GM12878 (cell line): Measurements from ENCODE around the gene C19orf73. TPM values are rescaled to one million over a fixed set of nuclear protein-coding genes. Genes with fewer than 3 reads are reported as not detected.

Experiments used
- BHLHE40 ChIP-seq, 2 experiments: fragments of 450-650 bp in 1 of 2; IDR thresholded peaks; 2 replicates each; pipeline ENCODE4 v1.6.1; 2011 to 2017; ENCODE audit warnings: low read depth in 2 of 2, borderline replicate concordance in 1 of 2, improper control_type of control experiment in 1 of 2, low read length in 1 of 2, mild to moderate bottlenecking in 1 of 2
- FOXK2 ChIP-seq: fragments of 450-650 bp; IDR thresholded peaks from 2 replicates; pipeline ENCODE4 v1.6.1; 2017; ENCODE audit warnings: mild to moderate bottlenecking, moderate library complexity
- KLF5 ChIP-seq: fragments of 450-650 bp; IDR thresholded peaks from 2 replicates; pipeline ENCODE4 v1.6.1; 2014; ENCODE audit warnings: mild to moderate bottlenecking; ENCODE audit not compliant: partially characterized antibody
- MEF2B ChIP-seq: fragments of 450-650 bp; IDR thresholded peaks from 2 replicates; pipeline ENCODE4 v1.6.1; 2018; ENCODE audit warnings: mild to moderate bottlenecking, moderate library complexity; ENCODE audit not compliant: partially characterized antibody, poor library complexity, severe bottlenecking
- WRNIP1 ChIP-seq: IDR thresholded peaks from 2 replicates; pipeline ENCODE4 v1.6.1; 2011; ENCODE audit warnings: low read depth, low read length, improper control_type of control experiment, borderline replicate concordance
- polyA plus RNA-seq, 11 experiments: library from polyadenylated mRNA; depleted of rRNA in 4 of 11; unstranded in 6 of 11; stranded (reverse) in 5 of 11; fragments of >200 nt; fragmentation: Nextera tagmentation in 4 of 11; fragmentation: Illumina TruSeq in 1 of 11; extraction: Ambion mirVana in 4 of 11; extraction: Trizol in 1 of 11; gene quantifications; 1 replicate in 1 of 11; 2 replicates in 10 of 11; pipeline versions ENCODE4 v1.2.1 to v1.2.3, GENCODE V29; 2011 to 2016; ENCODE audit warnings: inconsistent platforms in 2 of 11, missing spikeins in 2 of 11, low read depth in 1 of 11
- total RNA-seq, 4 experiments: library from RNA; depleted of rRNA in 3 of 4; stranded (reverse); fragments of >200 nt in 3 of 4; fragmentation: Illumina TruSeq in 1 of 4; extraction: Trizol in 1 of 4; gene quantifications; 2 replicates each; pipeline versions ENCODE4 v1.2.1 to v1.2.3, GENCODE V29; 2013 to 2021
- TF ChIP-seq, protein P1 (sequence below): fragments of 450-650 bp; IDR thresholded peaks from 2 replicates; pipeline ENCODE4 v1.6.1; 2017; ENCODE audit warnings: low read depth, mild to moderate bottlenecking, moderate library complexity
- TF ChIP-seq, protein P2 (sequence below): fragments of 450-650 bp; formaldehyde crosslinking; IDR thresholded peaks from 2 replicates; pipeline ENCODE4 v1.4.0; 2020; ENCODE audit warnings: mild to moderate bottlenecking, moderate library complexity

The C19orf73 gene
- total and polyA plus RNA-seq, 10 of the 15 experiments (the other 5 are each of a cell fraction or from before 2014, with no cell fraction given) = 0.20 to 2.0 (median 0.80) TPM

- TF ChIP-seq, protein P1, sequence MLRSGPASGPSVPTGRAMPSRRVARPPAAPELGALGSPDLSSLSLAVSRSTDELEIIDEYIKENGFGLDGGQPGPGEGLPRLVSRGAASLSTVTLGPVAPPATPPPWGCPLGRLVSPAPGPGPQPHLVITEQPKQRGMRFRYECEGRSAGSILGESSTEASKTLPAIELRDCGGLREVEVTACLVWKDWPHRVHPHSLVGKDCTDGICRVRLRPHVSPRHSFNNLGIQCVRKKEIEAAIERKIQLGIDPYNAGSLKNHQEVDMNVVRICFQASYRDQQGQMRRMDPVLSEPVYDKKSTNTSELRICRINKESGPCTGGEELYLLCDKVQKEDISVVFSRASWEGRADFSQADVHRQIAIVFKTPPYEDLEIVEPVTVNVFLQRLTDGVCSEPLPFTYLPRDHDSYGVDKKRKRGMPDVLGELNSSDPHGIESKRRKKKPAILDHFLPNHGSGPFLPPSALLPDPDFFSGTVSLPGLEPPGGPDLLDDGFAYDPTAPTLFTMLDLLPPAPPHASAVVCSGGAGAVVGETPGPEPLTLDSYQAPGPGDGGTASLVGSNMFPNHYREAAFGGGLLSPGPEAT = peak; percentile 95
- TF ChIP-seq WRNIP1 = no peak
- peak; percentile 41 for TF ChIP-seq MEF2B
- TF ChIP-seq, protein P2, sequence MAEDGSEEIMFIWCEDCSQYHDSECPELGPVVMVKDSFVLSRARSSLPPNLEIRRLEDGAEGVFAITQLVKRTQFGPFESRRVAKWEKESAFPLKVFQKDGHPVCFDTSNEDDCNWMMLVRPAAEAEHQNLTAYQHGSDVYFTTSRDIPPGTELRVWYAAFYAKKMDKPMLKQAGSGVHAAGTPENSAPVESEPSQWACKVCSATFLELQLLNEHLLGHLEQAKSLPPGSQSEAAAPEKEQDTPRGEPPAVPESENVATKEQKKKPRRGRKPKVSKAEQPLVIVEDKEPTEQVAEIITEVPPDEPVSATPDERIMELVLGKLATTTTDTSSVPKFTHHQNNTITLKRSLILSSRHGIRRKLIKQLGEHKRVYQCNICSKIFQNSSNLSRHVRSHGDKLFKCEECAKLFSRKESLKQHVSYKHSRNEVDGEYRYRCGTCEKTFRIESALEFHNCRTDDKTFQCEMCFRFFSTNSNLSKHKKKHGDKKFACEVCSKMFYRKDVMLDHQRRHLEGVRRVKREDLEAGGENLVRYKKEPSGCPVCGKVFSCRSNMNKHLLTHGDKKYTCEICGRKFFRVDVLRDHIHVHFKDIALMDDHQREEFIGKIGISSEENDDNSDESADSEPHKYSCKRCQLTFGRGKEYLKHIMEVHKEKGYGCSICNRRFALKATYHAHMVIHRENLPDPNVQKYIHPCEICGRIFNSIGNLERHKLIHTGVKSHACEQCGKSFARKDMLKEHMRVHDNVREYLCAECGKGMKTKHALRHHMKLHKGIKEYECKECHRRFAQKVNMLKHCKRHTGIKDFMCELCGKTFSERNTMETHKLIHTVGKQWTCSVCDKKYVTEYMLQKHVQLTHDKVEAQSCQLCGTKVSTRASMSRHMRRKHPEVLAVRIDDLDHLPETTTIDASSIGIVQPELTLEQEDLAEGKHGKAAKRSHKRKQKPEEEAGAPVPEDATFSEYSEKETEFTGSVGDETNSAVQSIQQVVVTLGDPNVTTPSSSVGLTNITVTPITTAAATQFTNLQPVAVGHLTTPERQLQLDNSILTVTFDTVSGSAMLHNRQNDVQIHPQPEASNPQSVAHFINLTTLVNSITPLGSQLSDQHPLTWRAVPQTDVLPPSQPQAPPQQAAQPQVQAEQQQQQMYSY (CRISPR knock-in tag) = no peak
- peak; percentile 89 to 93 for TF ChIP-seq BHLHE40 (IDR thresholded peaks at IDR 0.05; ENCODE audit: borderline replicate concordance in 1 of 2, low read depth in 2 of 2, low read length in 1 of 2)
- TF ChIP-seq FOXK2 = peak; percentile 97
- TF ChIP-seq KLF5 = peak; percentile 98
Observed at GRCh38 chr19:49150106-49150943, 31.4 kb upstream of the C19orf73 start (continued).
